K562 (cell line): ENCODE data around the gene C18orf32. TPM values are rescaled to one million over a fixed set of nuclear protein-coding genes. Genes with fewer than 3 reads are reported as not detected.

Experiments
- ELF2 ChIP-seq: fragments of 250-450 bp; sonication (Bioruptor Pico); IDR thresholded peaks from 2 replicates; pipeline ENCODE4 v1.5.0; 2021; ENCODE audit warnings: mild to moderate bottlenecking
- GABPA ChIP-seq: fragments of 200-800 bp; sonication (Bioruptor generic); conservative IDR thresholded peaks from 2 replicates; pipeline ENCODE4 v1.6.1; 2016; ENCODE audit warnings: low read depth, missing genetic modification characterization, missing compliant biosample characterization
- NCOA1 ChIP-seq: fragments of 450-650 bp; IDR thresholded peaks from 2 replicates; pipeline ENCODE4 v1.6.1; 2016; ENCODE audit warnings: low read depth
- POLR2AphosphoS5 ChIP-seq: IDR thresholded peaks from 2 replicates; pipeline ENCODE4 v1.6.1; 2011; ENCODE audit warnings: mild to moderate bottlenecking, low read depth, low read length, moderate library complexity; ENCODE audit not compliant: control insufficient read depth, insufficient read depth
- PTTG1 ChIP-seq: fragments of 450-650 bp; IDR thresholded peaks from 2 replicates; pipeline ENCODE4 v1.6.1; 2016; ENCODE audit warnings: low read depth, mild to moderate bottlenecking, missing genetic modification characterization, missing compliant biosample characterization
- SNRNP70 ChIP-seq: fragments of 200-400 bp; formaldehyde crosslinking; optimal IDR thresholded peaks from 2 replicates; pipeline ENCODE3; 2017; ENCODE audit warnings: low read depth, low read length
- TCF3 ChIP-seq: sonication (generic); formaldehyde crosslinking; IDR thresholded peaks from 2 replicates; pipeline ENCODE4 v1.4.0; 2020; ENCODE audit warnings: mild to moderate bottlenecking, missing genetic modification reagents
- TGIF2 ChIP-seq: sonication (generic); formaldehyde crosslinking; IDR thresholded peaks from 2 replicates; pipeline ENCODE4 v1.8.1; 2022; ENCODE audit warnings: mild to moderate bottlenecking, missing genetic modification reagents, moderate library complexity
- WHSC1 ChIP-seq: IDR thresholded peaks from one replicate; pipeline ENCODE4 v1.6.1; 2012; ENCODE audit warnings: low read length, control low read depth, inconsistent platforms
- ZFP30 ChIP-seq: fragments of 250-450 bp; sonication (Bioruptor Pico); IDR thresholded peaks from 2 replicates; pipeline ENCODE4 v1.8.0; 2022; ENCODE audit warnings: moderate library complexity, mild to moderate bottlenecking, inconsistent platforms, borderline replicate concordance
- ZNF347 ChIP-seq: fragments of 450-650 bp; formaldehyde crosslinking; IDR thresholded peaks from 2 replicates; pipeline ENCODE4 v1.4.0; 2020; ENCODE audit warnings: low read depth, mild to moderate bottlenecking, moderate library complexity
- polyA plus RNA-seq, 8 experiments: library from polyadenylated mRNA; depleted of rRNA in 4 of 8; stranded (reverse) in 5 of 8; unstranded in 3 of 8; fragments of >200 nt; fragmentation: Nextera tagmentation in 2 of 8; fragmentation: Illumina TruSeq in 1 of 8; extraction: Ambion mirVana in 2 of 8; extraction: Trizol in 1 of 8; gene quantifications; 2 replicates each; pipeline versions ENCODE4 v1.2.1 to v1.2.3, GENCODE V29; 2011 to 2014; ENCODE audit warnings: inconsistent platforms in 1 of 8, missing spikeins in 1 of 8
- total RNA-seq, 7 experiments: library from RNA; depleted of rRNA in 6 of 7; stranded (reverse); fragments of >200 nt in 6 of 7; fragmentation: Illumina TruSeq in 2 of 7; extraction: Trizol in 2 of 7; gene quantifications; 2 replicates each; pipeline versions ENCODE4 v1.2.1 to v1.2.3, GENCODE V29; 2011 to 2021; ENCODE audit warnings: low replicate concordance in 1 of 7
- TF ChIP-seq, protein P1 (sequence below), 2 experiments: fragments of 450-650 bp; IDR thresholded peaks; 2 replicates each; pipeline ENCODE4 v1.6.1; 2016; ENCODE audit warnings: mild to moderate bottlenecking in 2 of 2, borderline replicate concordance in 1 of 2, low read depth in 1 of 2, moderate library complexity in 1 of 2
- TF ChIP-seq, protein P2 (sequence below): fragments of 450-650 bp; formaldehyde crosslinking; IDR thresholded peaks from 2 replicates; pipeline ENCODE4 v1.4.0; 2020; ENCODE audit warnings: mild to moderate bottlenecking
- TF ChIP-seq, protein P3 (sequence below): sonication (generic); formaldehyde crosslinking; IDR thresholded peaks from 2 replicates; pipeline ENCODE4 v1.8.0; 2022; ENCODE audit warnings: mild to moderate bottlenecking, missing genetic modification reagents

Gene C18orf32
- total and polyA plus RNA-seq, 9 of the 15 experiments (the other 6 are each of a cell fraction or from before 2014, with no cell fraction given), result 8.5 to 35.0 (median 20.4) TPM

DNA sequence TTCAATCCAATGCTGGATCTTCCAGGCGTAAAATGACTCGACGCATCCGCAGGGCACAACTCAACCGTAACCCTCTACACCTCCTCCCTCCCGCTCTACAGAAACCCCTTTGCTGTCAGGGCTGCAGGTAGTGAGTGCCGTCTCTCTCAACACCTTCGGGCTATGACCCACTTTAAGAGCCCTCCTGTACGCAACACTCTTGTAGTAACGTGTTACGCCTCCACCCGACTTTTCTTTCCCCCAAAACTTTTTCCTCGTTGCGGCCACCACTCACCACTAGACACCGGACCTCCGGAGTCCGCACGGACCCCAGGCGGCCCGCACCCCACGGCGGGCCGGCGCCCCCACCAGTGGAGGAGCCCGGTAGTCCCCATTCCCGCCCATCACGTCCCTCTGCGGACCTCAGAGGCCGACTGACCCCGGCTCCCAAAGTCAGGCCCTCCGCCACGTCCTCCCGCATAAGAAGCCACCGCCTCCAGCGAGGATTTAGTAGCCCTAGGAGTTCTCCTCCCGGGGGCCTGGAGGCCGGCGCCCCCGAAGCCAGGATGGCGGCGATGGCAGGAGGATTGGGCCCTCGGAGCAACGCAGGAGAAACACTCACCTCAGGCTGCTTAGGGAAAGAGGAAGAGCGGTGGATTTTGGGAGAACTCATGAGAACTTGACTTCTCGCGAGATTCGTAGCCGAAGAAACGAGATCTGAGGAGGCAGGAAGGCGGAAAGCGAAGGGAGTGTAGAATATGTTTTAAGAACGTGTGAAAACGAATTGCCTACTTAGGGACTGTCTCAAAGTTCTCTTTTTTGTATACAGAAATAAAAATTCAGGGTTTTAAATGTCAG is 5.0 kb upstream of the C18orf32 start, which contains the start of gene RPL17 (continued):
- TF ChIP-seq, protein P1, sequence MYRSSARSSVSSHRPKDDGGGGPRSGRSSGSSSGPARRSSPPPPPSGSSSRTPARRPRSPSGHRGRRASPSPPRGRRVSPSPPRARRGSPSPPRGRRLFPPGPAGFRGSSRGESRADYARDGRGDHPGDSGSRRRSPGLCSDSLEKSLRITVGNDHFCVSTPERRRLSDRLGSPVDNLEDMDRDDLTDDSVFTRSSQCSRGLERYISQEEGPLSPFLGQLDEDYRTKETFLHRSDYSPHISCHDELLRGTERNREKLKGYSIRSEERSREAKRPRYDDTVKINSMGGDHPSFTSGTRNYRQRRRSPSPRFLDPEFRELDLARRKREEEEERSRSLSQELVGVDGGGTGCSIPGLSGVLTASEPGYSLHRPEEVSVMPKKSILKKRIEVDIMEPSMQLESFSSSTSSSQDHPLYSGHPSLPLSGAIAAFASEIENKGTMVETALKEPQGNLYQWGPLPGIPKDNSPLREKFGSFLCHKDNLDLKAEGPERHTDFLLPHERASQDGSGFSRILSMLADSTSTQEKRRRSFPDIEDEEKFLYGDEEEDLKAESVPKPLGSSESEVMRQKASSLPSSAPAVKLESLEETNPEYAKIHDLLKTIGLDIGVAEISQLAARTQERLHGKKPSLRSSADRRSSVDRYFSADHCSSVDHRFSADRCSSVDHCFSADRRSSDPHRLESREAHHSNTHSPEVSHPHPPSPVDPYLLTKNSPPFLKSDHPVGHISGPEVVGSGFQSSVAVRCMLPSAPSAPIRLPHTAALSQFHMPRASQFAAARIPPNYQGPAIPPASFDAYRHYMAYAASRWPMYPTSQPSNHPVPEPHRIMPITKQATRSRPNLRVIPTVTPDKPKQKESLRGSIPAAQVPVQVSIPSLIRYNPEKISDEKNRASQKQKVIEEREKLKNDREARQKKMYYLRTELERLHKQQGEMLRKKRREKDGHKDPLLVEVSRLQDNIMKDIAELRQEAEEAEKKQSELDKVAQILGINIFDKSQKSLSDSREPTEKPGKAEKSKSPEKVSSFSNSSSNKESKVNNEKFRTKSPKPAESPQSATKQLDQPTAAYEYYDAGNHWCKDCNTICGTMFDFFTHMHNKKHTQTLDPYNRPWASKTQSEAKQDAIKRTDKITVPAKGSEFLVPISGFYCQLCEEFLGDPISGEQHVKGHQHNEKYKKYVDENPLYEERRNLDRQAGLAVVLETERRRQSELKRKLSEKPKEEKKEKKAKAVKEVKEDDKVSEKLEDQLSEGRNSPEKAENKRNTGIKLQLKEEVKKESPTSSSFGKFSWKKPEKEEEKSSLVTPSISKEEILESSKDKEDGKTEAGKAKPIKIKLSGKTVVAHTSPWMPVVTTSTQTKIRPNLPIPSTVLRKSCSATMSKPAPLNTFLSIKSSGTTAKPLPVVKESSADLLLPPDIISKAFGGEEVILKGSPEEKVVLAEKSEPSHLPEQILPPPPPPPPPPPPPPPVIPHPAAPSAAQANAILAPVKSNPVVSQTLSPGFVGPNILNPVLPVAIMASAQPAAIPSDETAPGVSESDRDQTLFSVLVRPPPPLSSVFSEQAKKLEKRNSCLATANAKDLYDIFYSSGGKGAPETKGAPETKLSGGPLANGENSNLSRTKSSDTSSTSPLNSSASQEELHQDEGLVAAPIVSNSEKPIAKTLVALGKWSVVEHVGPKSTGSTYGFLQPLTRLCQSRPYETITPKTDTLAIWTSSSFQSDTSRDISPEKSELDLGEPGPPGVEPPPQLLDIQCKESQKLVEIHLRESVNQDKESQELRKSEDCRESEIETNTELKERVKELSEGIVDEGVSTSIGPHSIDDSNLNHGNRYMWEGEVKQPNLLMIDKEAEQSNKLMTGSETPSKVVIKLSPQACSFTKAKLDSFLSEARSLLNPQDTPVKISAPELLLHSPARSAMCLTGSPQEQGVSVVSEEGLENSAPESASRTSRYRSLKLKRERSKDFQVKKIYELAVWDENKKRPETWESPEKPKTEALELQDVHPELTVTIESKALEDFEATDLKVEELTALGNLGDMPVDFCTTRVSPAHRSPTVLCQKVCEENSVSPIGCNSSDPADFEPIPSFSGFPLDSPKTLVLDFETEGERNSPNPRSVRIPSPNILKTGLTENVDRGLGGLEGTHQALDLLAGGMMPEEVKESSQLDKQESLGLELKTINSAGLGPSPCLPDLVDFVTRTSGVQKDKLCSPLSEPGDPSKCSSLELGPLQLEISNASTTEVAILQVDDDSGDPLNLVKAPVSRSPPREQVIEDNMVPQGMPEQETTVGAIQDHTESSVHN (IDR thresholded peaks at IDR 0.05; ENCODE audit: borderline replicate concordance in 1 of 2, low read depth in 1 of 2), result peak in 1 of 2 experiments; percentile 86; a peak in 2 of 4 replicates
- peak; percentile 95 for TF ChIP-seq POLR2AphosphoS5
- no peak for TF ChIP-seq ZNF347 (CRISPR knock-in tag)
- no peak for TF ChIP-seq ZFP30 (CRISPR knock-in tag)
- no peak for TF ChIP-seq WHSC1
- peak; percentile 93 for TF ChIP-seq ELF2 (CRISPR knock-in tag)
- no peak for TF ChIP-seq NCOA1
- TF ChIP-seq, protein P2, sequence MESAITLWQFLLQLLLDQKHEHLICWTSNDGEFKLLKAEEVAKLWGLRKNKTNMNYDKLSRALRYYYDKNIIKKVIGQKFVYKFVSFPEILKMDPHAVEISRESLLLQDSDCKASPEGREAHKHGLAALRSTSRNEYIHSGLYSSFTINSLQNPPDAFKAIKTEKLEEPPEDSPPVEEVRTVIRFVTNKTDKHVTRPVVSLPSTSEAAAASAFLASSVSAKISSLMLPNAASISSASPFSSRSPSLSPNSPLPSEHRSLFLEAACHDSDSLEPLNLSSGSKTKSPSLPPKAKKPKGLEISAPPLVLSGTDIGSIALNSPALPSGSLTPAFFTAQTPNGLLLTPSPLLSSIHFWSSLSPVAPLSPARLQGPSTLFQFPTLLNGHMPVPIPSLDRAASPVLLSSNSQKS, result no peak
- no peak for TF ChIP-seq TCF3
- TF ChIP-seq, protein P3, sequence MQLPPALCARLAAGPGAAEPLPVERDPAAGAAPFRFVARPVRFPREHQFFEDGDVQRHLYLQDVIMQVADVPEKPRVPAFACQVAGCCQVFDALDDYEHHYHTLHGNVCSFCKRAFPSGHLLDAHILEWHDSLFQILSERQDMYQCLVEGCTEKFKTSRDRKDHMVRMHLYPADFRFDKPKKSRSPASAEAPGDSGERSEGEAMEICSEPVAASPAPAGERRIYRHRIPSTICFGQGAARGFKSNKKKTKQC (CRISPR knock-in tag), result no peak
- no peak for TF ChIP-seq GABPA (tag)
- no peak for TF ChIP-seq PTTG1
- no peak for TF ChIP-seq SNRNP70
- no peak for TF ChIP-seq TGIF2
